GM21717 (cell line): ENCODE measurements around the gene HTR4.
"Not testable (repeated sequence)": the region's sequence is repeated elsewhere in the genome, so short reads cannot be mapped to it uniquely, and the experiment has no call there.

ENCODE experiments used
- ATAC-seq: cut with Tn5 transposase; IDR thresholded peaks from one replicate; pipeline ENCODE4 v1.9.1; 2021; ENCODE audit warnings: mild to moderate bottlenecking, moderate library complexity; ENCODE audit not compliant: unreplicated experiment

Gene HTR4

DNA sequence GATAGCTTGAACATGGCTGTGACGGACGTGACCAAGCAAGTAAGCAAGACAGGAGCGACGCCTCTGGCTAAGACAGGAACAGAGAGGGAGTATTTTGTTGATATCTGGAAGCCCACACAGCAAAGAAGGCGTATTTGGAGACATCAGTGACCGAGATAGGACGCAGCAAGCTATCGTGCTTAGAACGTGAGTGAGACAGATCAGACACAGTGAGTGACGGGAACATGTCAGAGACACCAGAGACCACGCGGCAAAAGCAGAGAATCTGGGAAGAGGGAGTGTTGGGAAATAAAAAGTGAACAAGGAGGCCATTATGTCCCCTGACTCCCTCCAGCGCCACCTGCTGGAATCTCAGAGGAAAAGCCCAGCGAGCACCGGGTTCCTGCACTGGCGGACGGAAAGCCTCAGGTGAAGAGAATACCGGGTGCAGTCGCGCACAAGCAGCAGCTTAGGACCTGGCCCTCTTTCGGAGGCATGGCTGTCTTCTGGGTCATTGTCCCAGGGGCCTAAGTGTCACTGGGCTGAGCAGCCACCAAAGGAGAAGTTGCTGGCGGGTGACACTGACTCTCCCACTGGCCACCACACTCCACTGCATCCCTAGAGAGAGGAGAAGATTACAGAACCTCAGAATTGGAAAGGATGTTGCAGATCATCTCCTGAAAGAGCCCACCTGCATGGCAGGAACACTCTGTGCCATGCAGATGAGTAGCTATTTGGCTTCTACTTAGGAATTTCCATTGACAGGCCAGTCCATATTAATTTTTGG, 171.4 kb downstream of the HTR4 start:
- peak; percentile 88 for ATAC-seq

DNA sequence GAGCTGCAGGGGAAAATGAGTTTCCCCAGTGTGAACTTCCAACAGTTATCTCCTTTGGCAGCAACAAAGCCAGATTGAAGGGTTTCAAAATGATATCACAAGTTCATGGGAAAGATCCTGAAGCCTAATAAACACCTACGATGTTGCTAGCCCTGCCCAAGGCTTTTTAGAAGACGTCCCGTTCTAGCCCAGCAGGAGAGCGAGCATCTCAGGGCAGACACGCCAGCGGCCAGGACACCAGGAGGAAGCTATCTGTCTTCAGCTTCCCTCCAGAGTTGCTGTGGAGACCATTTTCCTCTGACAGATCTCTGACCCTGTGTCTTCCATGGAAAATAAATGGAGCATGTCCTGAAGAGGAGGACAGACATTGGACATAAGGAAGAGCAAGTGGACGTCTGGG, 172.1 kb downstream of the HTR4 start:
- no peak for ATAC-seq

DNA sequence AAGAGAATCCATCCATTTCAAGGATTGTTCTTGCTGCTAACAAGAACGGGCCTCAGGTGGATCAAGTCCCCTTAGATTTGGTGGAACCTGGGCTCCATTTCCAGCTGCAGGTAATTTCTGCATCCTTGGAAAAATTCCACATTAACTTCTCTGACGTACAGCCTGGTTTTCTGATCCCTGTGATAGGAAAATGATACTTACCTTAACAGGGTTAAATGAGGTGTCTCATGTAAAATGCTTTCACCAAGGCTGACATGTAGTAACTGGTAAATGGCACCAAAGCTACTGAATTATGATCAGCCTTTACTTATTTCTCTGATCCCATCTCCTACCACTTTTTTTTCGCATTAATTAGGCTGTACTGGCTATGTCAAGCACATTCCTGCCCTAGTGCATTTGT, 176.9 kb downstream of the HTR4 start:
- no peak for ATAC-seq

DNA sequence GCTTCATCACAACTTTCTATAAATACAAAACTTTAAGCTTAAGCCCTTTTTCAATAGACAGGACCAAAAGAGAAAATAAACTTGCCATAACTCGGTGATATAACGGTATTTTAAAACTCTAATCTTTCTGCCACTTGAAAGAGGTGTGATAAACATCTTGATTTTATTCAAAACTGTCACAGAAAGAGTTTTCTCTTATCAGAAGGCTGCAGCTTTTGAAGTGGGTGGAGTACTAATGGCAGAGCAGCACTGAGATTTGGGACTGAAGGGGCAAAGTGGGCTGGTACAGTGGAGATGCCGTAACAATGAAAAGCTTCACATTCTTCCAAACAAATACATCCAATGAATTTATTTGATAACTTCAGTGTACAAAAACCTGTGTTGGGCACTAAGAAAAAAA, 178.0 kb downstream of the HTR4 start:
- ATAC-seq, result no peak

DNA sequence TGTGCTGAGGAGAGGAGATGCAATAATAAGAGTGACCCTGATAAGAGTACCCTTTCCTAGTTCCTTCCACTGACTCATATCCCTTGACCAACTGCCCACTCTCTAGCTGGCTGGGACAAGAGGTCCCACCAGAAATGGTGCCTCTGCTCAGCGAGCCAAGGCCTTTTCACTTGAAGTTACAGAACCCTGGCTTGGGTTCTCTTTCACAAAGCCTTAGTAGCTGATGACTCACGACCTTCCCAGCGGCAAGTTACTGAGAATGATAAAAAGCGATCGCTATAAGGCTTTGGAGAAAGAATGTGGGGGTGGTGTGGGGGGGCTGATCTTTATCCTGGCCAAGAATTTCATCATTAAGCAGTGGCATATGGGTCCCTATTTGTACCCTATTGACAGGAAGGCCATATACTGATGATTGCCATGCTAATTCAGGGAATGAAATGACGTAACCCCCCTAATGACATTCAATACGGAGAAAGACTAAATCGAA, 180.3 kb downstream of the HTR4 start:
- no peak for ATAC-seq

DNA sequence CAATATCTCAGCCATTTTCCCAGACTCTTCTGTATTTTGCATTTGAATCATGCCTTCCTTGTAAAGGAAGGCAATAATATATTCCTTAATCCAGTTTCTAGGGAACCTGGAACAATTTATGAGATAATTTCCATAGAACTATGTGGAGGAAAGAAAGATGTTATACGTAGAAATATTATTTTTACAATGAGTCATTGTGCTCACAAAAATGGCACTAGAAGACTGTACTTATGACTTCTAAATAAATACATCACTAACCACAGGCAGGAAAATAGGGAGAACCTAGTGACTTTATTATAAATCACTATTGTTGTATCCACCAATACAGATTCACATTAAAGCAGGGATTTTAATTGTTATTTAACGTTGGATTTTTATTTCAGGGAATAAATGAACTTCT, 182.9 kb downstream of the HTR4 start:
- ATAC-seq, result no peak

DNA sequence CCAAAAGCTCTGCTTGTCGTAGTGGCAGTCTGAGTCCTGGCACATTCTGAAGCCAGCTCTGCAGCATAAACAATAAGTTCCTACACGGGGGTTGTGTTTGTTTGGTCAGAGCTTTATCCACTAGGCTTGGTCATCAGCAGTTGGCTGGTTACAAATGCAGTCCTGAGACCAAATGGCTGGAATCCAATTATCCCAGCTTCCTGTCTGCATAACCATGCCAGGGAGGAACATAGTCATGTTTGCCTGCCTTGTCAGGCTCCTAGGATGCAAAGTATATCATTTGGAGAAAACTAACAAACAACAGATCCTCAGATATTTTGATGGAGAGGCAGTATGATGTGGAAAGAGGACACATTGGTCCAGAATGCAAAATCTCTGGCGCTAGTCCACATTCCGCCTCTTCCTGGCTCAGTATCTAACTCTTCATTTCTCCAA, 184.8 kb downstream of the HTR4 start:
- ATAC-seq, result no peak

DNA sequence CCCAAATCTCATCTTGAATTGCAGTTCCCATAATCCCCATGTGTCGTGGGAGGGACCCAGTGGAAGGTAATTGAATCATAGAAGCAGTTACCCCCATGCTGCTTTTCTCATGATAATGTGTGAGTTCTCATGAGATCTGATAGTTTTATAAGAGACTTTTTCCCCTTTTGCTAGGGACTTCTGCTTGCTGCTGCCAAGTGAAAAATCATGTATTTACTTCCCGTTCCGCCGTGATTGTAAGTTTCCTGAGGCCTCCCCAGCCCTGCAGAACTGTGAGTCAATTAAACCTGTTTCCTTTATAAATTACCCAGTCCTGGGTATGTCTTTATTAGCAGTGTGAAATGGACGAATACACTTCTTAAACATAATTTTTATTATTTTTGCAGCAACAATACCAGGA, 185.6 kb downstream of the HTR4 start:
- not testable (repeated sequence) for ATAC-seq

DNA sequence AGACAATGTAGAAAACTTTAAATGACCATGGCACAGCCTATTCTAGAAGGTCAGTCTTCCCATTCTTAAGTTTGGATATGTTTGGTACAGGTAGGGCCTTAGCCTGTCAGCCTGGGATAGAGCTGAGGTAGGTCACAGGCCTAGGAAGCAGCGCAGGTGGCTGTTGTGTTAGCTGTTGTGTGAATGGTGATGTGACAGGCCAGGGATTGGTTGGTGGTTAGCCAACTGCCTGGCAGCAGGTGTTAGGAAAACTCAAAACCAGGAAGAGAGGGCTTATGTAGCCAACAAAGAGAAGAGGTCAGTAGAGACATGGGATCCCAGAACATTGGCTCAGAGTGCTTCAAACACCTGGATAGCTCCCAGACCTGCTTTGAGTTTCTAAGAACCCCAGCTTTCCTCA, 186.4 kb downstream of the HTR4 start:
- no peak for ATAC-seq

DNA sequence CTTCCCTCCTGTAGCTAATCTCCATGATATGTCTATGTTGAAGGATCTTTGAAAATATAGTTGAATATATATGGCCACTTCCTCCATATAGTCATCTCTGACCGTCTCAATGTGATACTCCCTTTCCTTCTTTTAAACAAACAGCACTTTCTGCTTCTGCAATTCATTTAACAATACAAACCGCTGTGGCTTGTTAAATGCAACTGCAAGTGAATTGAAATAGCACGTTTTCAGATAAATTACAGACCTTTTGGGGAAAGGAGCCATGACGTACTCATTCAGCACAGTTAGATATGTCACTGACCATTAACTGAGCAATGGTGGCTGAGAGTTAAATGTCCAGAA, 188.1 kb downstream of the HTR4 start:
- no peak for ATAC-seq

DNA sequence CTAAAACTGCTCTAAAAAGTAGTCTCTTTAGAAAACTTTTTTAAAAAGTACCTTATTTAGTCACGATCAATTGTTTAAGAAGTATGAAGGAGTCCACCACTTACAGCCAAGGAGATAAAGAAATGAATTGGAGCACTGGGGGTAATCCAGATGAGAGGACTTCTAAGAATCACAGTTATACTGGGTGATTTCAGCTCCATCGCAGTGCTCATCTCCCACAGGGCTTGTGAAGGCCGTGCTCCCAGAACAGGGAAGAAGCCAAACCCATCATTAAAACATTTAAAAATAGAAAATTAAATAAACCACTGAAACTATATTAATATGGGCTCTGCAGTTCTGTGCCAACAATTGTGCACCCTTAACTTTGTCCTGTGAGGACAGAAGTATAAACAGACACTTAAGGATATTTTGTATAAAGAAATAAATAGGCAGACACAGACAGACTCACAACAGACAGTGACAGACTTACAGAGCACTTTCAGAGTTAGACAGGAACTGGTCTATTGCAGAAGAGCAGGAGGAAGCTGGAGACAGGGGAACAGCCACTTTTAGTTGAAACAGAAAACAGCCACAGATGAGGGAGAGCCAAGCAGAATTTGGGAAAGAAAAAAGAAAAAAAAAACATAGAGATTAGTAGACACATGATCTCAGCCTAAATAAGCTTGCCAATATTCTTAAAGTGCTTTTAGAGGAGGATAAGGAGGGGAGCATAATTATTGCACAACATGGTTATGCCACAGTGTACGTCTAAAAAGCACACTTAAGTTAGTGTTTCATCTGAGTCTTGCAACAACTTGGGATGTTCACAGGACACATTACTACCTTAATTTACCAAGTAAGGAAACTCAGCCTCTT, 188.7 kb downstream of the HTR4 start:
- ATAC-seq, result no peak

DNA sequence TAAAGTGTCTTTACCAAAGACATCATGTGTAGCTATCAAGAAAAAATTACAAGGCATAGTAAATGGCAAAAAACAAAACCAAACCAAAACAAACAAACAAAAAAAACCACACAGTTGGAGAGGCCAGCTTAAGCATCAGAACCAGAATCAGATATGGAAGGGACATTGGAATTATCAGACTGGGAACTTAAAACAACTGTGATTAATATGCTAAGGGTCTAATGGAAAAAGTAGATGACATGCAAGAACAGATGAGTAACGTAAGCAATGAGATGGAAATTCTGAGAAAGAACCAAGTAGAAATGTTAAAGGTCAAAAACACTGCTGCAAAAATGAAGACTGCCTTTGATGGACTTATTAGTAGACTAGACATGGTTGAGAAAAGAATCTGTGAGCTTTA, 194.7 kb downstream of the HTR4 start:
- no peak for ATAC-seq

DNA sequence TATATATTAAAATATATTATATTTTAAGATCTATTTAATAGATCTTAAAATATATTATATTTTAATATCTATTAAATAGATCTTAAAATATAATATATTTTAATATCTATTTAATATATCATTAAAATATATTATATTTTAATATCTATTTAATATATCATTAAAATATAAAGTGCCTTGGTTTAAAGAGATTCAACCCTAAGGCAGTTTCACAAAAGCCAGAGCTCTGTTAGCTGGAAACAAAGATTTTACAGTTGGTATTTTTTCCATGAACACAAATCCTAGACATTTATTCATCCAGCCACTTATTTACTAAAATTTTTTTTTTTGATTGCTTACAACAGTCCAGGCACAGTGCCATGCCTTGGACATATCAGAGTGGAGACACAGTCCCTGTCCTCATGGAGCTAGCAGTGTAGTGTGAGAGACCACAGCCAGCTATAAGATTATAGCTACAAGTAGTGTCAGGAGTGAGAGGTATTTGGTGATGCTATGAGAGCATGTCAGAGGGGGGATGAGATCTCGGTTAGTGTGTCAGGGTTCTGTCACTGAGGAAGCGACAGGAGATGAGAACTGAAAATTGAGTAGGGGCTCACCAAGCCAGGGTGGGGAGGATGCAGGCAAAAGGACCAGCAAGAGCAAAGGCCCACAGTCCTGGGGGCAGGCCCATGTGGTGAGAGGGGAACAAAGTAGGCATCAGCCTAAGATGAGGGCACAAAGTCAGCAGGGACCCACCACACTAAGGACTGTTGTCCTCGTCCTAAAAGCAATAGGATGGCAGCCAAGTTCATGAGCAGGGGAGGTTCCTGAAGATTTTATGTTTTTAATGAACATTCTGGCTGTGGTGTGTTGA, 196.1 kb downstream of the HTR4 start:
- no peak for ATAC-seq

DNA sequence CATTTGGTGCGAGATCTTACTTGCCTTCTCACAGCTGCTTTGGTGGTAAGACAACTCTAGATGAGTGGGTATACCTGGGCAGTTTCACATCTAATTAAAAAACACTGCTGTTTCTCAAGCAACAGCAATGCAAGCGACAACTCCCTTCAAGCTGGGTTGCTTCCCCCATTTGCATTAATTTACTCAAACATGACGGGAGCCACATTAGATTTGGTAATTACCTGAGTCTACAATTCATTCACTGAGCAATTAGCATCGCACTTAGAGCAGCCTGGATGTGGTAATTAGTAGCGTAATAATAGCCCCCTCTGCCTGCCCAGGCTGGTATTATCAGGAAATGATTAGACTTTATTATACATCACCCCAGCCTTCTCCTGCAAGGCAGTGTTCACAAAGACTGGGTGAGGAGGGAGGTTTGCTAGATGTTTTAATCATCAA, 197.1 kb downstream of the HTR4 start:
- ATAC-seq, result peak; percentile 59

DNA sequence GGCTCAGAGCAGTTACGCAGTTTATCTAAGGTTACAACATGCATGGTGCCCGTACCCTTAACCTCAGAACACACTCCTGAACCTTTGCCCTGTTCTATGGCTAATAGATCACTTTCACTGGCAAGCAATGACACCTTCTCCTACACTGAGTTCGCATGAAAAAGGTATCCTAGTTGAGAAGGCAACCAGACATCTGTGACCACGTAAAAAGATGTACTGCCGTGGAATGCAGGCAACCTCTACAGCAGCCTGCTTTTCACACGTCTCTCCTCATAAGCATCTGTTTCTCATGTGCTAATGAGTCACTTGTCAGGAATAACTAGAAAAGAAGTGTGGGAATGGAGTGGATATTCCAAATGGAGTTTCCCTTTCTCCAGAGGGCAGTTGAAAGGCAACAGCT, 199.1 kb downstream of the HTR4 start:
- ATAC-seq, result no peak

DNA sequence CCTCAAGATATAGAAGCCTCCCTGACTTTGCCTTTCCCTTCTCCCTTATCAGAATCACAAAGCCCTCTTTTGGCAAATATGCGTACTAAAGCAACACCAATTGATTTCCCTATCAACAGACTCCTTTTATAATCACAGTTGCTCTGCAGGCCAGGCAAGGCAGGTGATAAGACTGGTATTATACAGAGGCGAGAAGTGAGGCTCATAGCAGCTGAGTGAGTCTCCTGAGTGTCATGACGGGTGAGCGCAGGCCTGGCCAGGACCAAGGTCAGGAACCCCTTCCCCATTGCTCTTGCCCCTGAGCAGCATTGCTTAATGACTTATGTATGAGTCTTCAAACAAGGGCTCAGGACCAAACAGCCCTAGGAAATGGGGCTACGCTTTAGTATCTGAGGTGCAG, 199.8 kb downstream of the HTR4 start:
- ATAC-seq, result no peak

DNA sequence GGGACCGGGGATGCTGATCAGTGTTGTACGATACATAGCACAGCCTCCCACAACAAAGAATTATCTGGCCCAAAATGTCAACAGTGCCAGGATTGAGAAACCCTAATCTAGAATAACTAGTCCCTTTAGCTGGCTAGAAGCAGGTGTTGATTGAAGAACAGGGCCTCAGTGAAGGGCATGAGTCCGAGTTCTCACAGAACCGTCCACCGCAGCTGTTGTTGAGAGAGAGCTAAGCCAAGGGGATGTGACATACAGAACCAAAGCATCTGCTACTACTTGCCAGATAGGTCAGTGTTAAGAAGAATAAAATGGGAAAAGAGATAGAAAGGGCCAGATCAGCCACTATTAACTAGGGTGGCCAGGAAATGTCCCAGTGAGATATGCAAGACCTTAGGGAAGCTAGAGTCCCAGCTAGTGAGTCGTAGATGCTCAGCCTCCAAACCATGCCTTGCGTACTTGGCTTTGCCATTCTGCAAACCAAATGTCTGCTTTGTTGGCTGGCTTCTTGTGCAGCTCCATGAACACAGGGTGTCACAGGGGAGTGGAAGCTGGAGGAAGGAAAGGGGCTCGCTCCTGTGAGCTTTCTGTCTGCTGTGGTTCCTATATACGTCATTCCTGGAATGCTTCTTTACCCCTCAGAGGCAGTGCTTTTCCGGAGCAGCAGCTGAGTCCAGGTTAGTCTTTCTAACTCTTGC, 201.7 kb downstream of the HTR4 start:
- ATAC-seq, result no peak

DNA sequence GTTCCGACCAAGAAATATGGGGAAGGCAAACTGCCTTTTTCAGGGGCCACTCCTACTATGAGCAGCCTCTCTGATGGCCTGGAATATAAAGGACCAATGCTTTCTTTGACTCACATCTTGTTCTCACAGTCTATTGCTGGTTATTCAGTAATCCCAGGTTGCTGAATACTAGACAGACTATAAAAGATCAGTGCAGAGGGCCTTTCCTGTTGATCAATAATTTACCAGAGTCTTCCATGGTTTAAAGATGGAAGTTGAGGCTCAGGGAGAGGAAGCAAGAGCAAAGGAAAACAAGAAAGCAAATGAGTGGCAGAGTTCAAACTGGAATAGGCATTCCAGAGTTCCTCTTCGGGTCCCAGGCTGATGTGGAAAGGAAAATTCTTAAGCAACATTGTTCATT, 207.7 kb downstream of the HTR4 start:
- no peak for ATAC-seq

DNA sequence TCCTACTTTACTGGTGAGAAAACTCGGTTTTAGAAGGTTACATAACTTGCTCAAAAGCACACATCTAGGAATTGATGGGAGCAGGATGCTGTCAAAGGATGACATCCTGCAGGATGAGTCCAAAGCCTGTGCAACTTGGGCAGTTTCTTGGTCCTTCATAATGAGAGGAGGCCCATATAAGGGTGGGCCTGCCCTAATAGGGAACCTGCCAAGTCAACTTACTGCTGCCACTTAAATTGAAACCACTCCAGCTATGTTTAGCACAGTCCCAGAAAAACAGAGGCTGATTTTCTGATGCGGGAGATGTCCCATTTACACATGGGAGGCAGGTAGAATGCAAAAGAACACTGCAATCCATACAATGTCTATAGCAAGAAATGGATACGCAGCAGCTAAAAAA, 208.7 kb downstream of the HTR4 start:
- no peak for ATAC-seq

DNA sequence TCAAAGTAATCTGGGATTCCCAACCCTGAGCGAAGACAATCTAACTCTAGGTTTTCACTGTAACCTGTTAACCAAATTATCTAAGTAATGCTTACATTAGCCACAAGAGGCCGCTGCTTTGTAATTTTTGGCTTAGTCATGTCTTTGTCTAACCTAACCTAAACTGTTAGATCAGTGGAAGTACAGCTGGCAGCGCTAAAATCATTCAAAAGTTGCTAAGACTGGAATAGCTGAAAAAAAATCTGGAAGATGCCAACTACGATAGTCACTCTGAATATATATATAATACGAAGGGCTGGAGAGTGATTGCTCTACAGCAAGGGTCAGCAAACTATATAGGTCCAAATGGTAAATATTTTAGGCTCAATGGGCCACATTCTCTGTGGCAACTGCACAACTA, 210.3 kb downstream of the HTR4 start:
- peak; percentile 93 for ATAC-seq

DNA sequence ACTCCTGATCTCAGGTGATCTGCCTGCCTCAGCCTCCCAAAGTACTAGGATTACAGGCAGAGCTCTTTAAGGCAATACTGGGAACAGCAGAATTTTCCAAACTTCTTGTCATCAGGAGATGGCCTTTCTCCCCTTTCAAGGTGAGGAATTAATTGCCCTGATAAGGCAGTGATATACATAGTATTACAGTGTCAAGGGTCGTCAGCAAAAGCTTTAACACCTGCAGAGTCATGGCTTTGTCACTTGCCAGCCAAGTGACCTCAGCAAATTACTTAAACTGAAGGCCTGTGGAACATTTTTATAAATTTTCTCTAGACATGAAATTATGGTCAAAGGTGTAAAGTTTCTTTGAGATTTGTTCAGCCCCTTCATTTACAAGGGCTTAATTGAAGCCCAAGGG, 211.1 kb downstream of the HTR4 start:
- ATAC-seq, result no peak
